Vagina (tissue), 2 donors: ENCODE data around the gene GAS7. TPM values are rescaled to one million over a fixed set of nuclear protein-coding genes. Genes with fewer than 3 reads are reported as not detected.

ENCODE experiments used
- DNase-seq, 2 donors: peaks; one replicate each; pipeline ENCODE4 v3.0.0-alpha.2; 2017; ENCODE audit errors: extremely low spot score in 2 of 2
- H3K27ac ChIP-seq: fragments of 200-600 bp; sonication (generic); one replicate; pipeline ENCODE4 v1.5.1; 2019
- H3K27me3 ChIP-seq: fragments of 200-600 bp; sonication (generic); one replicate; pipeline ENCODE4 v1.5.1; 2019
- H3K36me3 ChIP-seq, 2 donors: fragments of 200-600 bp; sonication (generic); one replicate each; pipeline ENCODE4 v1.5.1; 2017 to 2019
- H3K4me1 ChIP-seq: fragments of 200-600 bp; sonication (generic); one replicate; pipeline ENCODE4 v1.5.1; 2019
- H3K4me3 ChIP-seq, 2 donors: fragments of 200-600 bp; sonication (generic); 1 replicate in 1 of 2; 2 replicates in 1 of 2; pipeline ENCODE4 v1.5.1; 2016 to 2019
- H3K9me3 ChIP-seq: fragments of 200-600 bp; sonication (generic); one replicate; pipeline ENCODE4 v1.5.1; 2019
- CTCF ChIP-seq, 3 experiments: fragments of 450-650 bp in 2 of 3; fragments of 200-600 bp in 1 of 3; sonication (generic) in 1 of 3; IDR thresholded peaks; one replicate each; pipeline ENCODE4 v1.5.1; 2017 to 2019; ENCODE audit warnings: antibody characterized with exemption in 3 of 3, mild to moderate bottlenecking in 2 of 3, moderate library complexity in 2 of 3
- POLR2A ChIP-seq, 2 donors: fragments of 450-650 bp; IDR thresholded peaks; one replicate each; pipeline ENCODE4 v1.6.1; 2017; ENCODE audit warnings: antibody characterized with exemption in 2 of 2, mild to moderate bottlenecking in 2 of 2, moderate library complexity in 2 of 2
- POLR2AphosphoS5 ChIP-seq, 2 donors: sonication (generic); formaldehyde crosslinking; IDR thresholded peaks; one replicate each; pipeline ENCODE4 v1.9.0; 2017; ENCODE audit warnings: antibody characterized with exemption in 2 of 2, mild to moderate bottlenecking in 2 of 2, low read depth in 1 of 2; ENCODE audit not compliant: insufficient read depth in 1 of 2
- intact Hi-C: fragments of 100-400 bp; cut with DNase I; formaldehyde crosslinking; loops from one replicate; pipeline ENCODE4 v1.15.1; 2023
- total RNA-seq: library from RNA; depleted of rRNA; stranded (reverse); fragments of >200 nt; gene quantifications from one replicate; pipeline ENCODE4 v1.2.3, GENCODE V29; 2016

Gene GAS7
- total RNA-seq, 1 donor from 2014 or later = 47.1 TPM

GRCh38 chr17:9900044-9900594 is 298.3 kb downstream of the GAS7 start:
- intact Hi-C loops = no loop called here
- Histone ChIP-seq H3K4me3 (no peak overlapping the region), H3K4me1 (peaks cover 27% of the 10 kb centered on the region), H3K27me3 (no peaks in the 10 kb centered on the region), H3K36me3 (no peaks in the 10 kb centered on the region), H3K9me3 (no peaks in the 10 kb centered on the region), H3K27ac (peak overlapping the region; percentile 53)
- DNase-seq = no peak
- TF ChIP-seq POLR2AphosphoS5 (IDR thresholded peaks at IDR 0.05; ENCODE audit: insufficient read depth in 1 of 2, low read depth in 1 of 2) = no peak
- TF ChIP-seq CTCF (IDR thresholded peaks at IDR 0.05) = no peak
- TF ChIP-seq POLR2A (IDR thresholded peaks at IDR 0.05) = no peak

- intact Hi-C loops = no loop called here
- Histone ChIP-seq H3K9me3 (no peaks in the 10 kb centered on the region), H3K4me1 (peaks cover 27% of the 10 kb centered on the region), H3K36me3 (no peaks in the 10 kb centered on the region), H3K4me3 (no peak overlapping the region), H3K27me3 (no peaks in the 10 kb centered on the region), H3K27ac (peak overlapping the region; percentile 53)
- no peak for DNase-seq
- TF ChIP-seq POLR2AphosphoS5 (IDR thresholded peaks at IDR 0.05; ENCODE audit: insufficient read depth in 1 of 2, low read depth in 1 of 2) = peak in 1 of 2 donors; percentile 10
- TF ChIP-seq POLR2A (IDR thresholded peaks at IDR 0.05) = no peak
- no peak for TF ChIP-seq CTCF (IDR thresholded peaks at IDR 0.05)
These were observed 298.9 kb downstream of the GAS7 start for GRCh38 chr17:9899280-9900043.

GRCh38 chr17:9898812-9899211 is 299.6 kb downstream of the GAS7 start:
- intact Hi-C loops = no loop called here

GRCh38 chr17:9897372-9897968 is 300.9 kb downstream of the GAS7 start:
- Histone ChIP-seq H3K36me3 (no peaks in the 10 kb centered on the region), H3K27me3 (no peaks in the 10 kb centered on the region), H3K9me3 (no peaks in the 10 kb centered on the region), H3K4me1 (peaks cover 27% of the 10 kb centered on the region), H3K27ac (no peak overlapping the region), H3K4me3 (no peak overlapping the region)
- TF ChIP-seq CTCF (IDR thresholded peaks at IDR 0.05) (no peak), POLR2AphosphoS5 (IDR thresholded peaks at IDR 0.05; ENCODE audit: insufficient read depth in 1 of 2, low read depth in 1 of 2) (no peak), POLR2A (IDR thresholded peaks at IDR 0.05) (no peak)
- intact Hi-C loops = no loop called here
- no peak for DNase-seq

More at GRCh38 chr17:9898812-9899211, 299.6 kb downstream of the GAS7 start:
- Histone ChIP-seq H3K9me3 (no peaks in the 10 kb centered on the region), H3K27me3 (no peaks in the 10 kb centered on the region), H3K4me1 (peaks cover 27% of the 10 kb centered on the region), H3K27ac (peak overlapping the region; percentile 53), H3K36me3 (no peaks in the 10 kb centered on the region), H3K4me3 (no peak overlapping the region)
- no peak for TF ChIP-seq POLR2AphosphoS5 (IDR thresholded peaks at IDR 0.05; ENCODE audit: insufficient read depth in 1 of 2, low read depth in 1 of 2)
- no peak for TF ChIP-seq CTCF (IDR thresholded peaks at IDR 0.05)
- no peak for DNase-seq

GRCh38 chr17:9895923-9896322 is 302.5 kb downstream of the GAS7 start:
- H3K27me3 ChIP-seq = no peaks in the 10 kb centered on the region
- H3K4me1 ChIP-seq = peaks cover 21% of the 10 kb centered on the region
- intact Hi-C loops = no loop called here
- no peak for DNase-seq
- TF ChIP-seq CTCF (IDR thresholded peaks at IDR 0.05) (no peak), POLR2A (IDR thresholded peaks at IDR 0.05) (no peak), POLR2AphosphoS5 (IDR thresholded peaks at IDR 0.05; ENCODE audit: insufficient read depth in 1 of 2, low read depth in 1 of 2) (no peak)
- no peak overlapping the region for H3K4me3 ChIP-seq
- no peaks in the 10 kb centered on the region for H3K36me3 ChIP-seq
- H3K27ac ChIP-seq = no peak overlapping the region
- H3K9me3 ChIP-seq = no peaks in the 10 kb centered on the region
